ENCODE results near the gene CDHR5. TPM values are rescaled to one million over a fixed set of nuclear protein-coding genes. Genes with fewer than 3 reads are reported as not detected.

The CDHR5 gene
- total and polyA plus RNA-seq, 9 of the 15 experiments (the other 6 are each of a cell fraction or from before 2014, with no cell fraction given) = 0.16 TPM; not detected in 8

DNA sequence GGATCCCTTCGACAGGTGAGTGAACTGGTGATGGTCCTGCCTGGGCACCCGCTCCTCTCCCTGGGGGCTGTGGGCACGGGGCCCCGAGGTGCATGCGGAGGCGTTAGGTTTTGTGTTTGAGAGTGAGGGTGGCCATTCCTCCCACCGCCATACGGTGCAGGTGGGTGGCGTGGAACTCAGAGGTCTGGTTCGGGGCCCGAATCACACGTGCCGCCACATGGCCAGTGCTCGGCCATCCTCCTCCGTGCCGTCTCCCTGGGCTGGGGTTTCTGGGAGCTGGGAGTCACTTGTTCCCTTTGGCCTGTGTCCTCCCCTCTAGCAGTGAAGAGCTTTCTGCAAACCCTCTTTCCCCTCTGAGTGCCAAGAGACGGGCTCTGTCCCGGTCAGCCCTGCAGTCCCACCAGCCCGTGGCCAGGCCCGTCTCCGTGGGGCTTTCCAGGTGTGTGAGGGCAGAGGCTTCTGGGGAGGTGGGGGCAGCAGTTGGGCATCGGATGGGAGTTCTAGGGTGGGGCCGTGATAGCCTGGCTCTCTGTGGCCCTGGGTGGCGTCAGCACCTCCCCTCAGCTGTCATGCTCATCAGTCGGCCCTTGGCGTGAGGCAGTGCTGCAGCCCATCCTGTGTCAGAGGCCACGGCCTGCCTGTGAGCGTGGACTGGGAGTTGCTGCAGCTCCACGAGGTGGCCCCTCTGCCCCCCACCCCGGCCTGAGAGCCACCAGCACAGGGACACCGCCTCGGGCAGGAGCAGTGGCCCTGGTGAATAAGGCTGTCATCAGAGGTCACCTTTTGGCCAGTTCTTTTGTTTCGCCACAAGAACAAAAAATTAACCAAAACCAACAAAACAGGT lies 19.2 kb downstream of the CDHR5 start:
- H3K27me3 ChIP-seq (ENCODE audit: control insufficient read depth in 2 of 2, insufficient read depth in 2 of 2, low read length in 2 of 2) = no peaks in the 10 kb centered on the region
- 98% methylated on average over 24 of the region's 33 CpGs for WGBS (ENCODE audit: insufficient coverage, low coverage, missing lambda C conversion rate)
- TF ChIP-seq SAFB (IDR thresholded peaks at IDR 0.05; ENCODE audit: borderline replicate concordance, low read depth, low read length) (no peak), POLR2G (IDR thresholded peaks at IDR 0.05; ENCODE audit: low read depth, low read length) (0 out of 2 replicates have a peak, but pooled peaks have one; percentile 23)
- peaks cover 95% of the 10 kb centered on the region for H3K36me3 ChIP-seq (ENCODE audit: control insufficient read depth, insufficient read depth, low read length)
- ChIA-PET POLR2A (interaction anchor here (0.6 kb wide), 2 partner anchors 27 to 397 kb away, joined by 3 read pairs; no protein-coding TSS in a partner anchor), CTCF (ENCODE audit: low intra/inter-chr PET ratio) (no interaction called here)
- H3K79me2 ChIP-seq (ENCODE audit: control insufficient read depth, insufficient read depth, low read length) = no peaks in the 10 kb centered on the region
- BruUV-seq (replicated peaks) = no TSS peak
- H3K4me2 ChIP-seq (ENCODE audit: insufficient read depth, low read length) = no peak overlapping the region
- H3K9me1 ChIP-seq (ENCODE audit: control insufficient read depth, insufficient read depth, low read length) = no peaks in the 10 kb centered on the region
- intact Hi-C loops (cut with micrococcal nuclease) (no loop called here), in situ Hi-C loops (cut with MboI) (no loop called here)
- 0 out of 2 replicates have a peak, but pooled peaks cover 4% of the 10 kb centered on the region for H4K20me1 ChIP-seq (replicated peaks; ENCODE audit: control insufficient read depth, insufficient read depth, low read length)
- no peak overlapping the region for H2AFZ ChIP-seq (ENCODE audit: low read depth, low read length)
- no peak overlapping the region for H3K4me3 ChIP-seq
- H3K27ac ChIP-seq (ENCODE audit: extremely low read depth, low read depth, low read length) = no peak overlapping the region
- no peaks in the 10 kb centered on the region for H3K9me3 ChIP-seq (replicated peaks; ENCODE audit: control insufficient read depth, insufficient read depth, low read depth, low read length)
- FAIRE-seq (no peak), ATAC-seq (no peak), DNase-seq (ENCODE audit: extremely low read depth in 1 of 4, low spot score in 3 of 4) (no peak)
- H3K9ac ChIP-seq (ENCODE audit: insufficient read depth in 1 of 2, low read depth in 2 of 2, low read length in 2 of 2) = no peak overlapping the region
- H3K4me1 ChIP-seq (replicated peaks in 1 of 2; ENCODE audit: control insufficient read depth in 2 of 2, insufficient read depth in 2 of 2, low read length in 2 of 2) = peaks cover 0 to 22% of the 10 kb centered on the region in 2 experiments; a peak in 1 of 5 replicates

DNA sequence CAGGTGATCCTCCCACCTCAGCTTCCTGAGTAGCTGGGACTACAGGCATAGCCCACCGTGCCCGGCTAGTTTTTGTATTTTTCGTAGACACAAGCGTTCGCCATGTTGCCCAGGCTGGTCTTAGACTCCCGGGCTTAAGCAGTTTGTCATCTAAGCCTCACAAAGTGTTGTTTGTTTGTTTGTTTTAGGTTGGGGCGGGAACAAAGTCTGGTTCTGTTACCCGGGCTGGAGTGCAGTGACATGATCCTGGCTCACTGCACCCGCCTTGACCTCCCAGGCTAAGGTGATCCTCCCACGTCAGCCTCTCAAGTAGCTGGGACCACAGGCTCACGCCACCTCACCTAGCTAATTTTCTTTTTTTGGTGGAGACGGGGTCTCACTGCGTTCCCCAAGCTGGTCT lies 21.6 kb downstream of the CDHR5 start:
- in situ Hi-C loops (cut with MboI) = no loop called here
- no peak for ATAC-seq
- ChIA-PET CTCF (ENCODE audit: low intra/inter-chr PET ratio) (no interaction called here), POLR2A (no interaction called here)
- no peak for DNase-seq (ENCODE audit: extremely low read depth in 1 of 4, low spot score in 3 of 4)
- H3K27ac ChIP-seq (ENCODE audit: extremely low read depth, low read depth, low read length) = no peak overlapping the region
- 0 out of 2 replicates have a peak, but pooled peaks cover 1% of the 10 kb centered on the region for H4K20me1 ChIP-seq (replicated peaks; ENCODE audit: control insufficient read depth, insufficient read depth, low read length)
- no peak for FAIRE-seq
- H3K9ac ChIP-seq (ENCODE audit: insufficient read depth in 1 of 2, low read depth in 2 of 2, low read length in 2 of 2) = no peak overlapping the region
- TF ChIP-seq TSC22D4 (tag; IDR thresholded peaks at IDR 0.05) = no peak
- TF ChIP-seq ZNF175 (CRISPR knock-in tag; IDR thresholded peaks at IDR 0.05; ENCODE audit: low read depth) = no peak
- TF ChIP-seq, protein P1, sequence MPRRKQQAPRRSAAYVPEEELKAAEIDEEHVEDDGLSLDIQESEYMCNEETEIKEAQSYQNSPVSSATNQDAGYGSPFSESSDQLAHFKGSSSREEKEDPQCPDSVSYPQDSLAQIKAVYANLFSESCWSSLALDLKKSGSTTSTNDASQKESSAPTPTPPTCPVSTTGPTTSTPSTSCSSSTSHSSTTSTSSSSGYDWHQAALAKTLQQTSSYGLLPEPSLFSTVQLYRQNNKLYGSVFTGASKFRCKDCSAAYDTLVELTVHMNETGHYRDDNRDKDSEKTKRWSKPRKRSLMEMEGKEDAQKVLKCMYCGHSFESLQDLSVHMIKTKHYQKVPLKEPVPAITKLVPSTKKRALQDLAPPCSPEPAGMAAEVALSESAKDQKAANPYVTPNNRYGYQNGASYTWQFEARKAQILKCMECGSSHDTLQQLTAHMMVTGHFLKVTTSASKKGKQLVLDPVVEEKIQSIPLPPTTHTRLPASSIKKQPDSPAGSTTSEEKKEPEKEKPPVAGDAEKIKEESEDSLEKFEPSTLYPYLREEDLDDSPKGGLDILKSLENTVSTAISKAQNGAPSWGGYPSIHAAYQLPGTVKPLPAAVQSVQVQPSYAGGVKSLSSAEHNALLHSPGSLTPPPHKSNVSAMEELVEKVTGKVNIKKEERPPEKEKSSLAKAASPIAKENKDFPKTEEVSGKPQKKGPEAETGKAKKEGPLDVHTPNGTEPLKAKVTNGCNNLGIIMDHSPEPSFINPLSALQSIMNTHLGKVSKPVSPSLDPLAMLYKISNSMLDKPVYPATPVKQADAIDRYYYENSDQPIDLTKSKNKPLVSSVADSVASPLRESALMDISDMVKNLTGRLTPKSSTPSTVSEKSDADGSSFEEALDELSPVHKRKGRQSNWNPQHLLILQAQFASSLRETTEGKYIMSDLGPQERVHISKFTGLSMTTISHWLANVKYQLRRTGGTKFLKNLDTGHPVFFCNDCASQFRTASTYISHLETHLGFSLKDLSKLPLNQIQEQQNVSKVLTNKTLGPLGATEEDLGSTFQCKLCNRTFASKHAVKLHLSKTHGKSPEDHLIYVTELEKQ (CRISPR knock-in tag; IDR thresholded peaks at IDR 0.05) = no peak
- no peak for TF ChIP-seq TCF3 (CRISPR knock-in tag; IDR thresholded peaks at IDR 0.05)
- TF ChIP-seq CHCHD3 (CRISPR knock-in tag; IDR thresholded peaks at IDR 0.05) = no peak
- no peak for TF ChIP-seq STAT5B (CRISPR knock-in tag; IDR thresholded peaks at IDR 0.05)
- no peak for TF ChIP-seq TCF7L2 (IDR thresholded peaks at IDR 0.05; ENCODE audit: low read depth, low read length)
- H3K4me2 ChIP-seq (ENCODE audit: insufficient read depth, low read length) = no peak overlapping the region
- no peaks in the 10 kb centered on the region for H3K9me1 ChIP-seq (ENCODE audit: control insufficient read depth, insufficient read depth, low read length)
- H3K36me3 ChIP-seq (ENCODE audit: control insufficient read depth, insufficient read depth, low read length) = peaks cover 90% of the 10 kb centered on the region
- H3K4me3 ChIP-seq = no peak overlapping the region
- peaks cover 0 to 13% of the 10 kb centered on the region in 2 experiments; a peak in 1 of 5 replicates for H3K4me1 ChIP-seq (replicated peaks in 1 of 2; ENCODE audit: control insufficient read depth in 2 of 2, insufficient read depth in 2 of 2, low read length in 2 of 2)
- no peaks in the 10 kb centered on the region; the same call in 2 of the 3 replicates for H3K79me2 ChIP-seq (ENCODE audit: control insufficient read depth, insufficient read depth, low read length)
- 94% methylated on average over 13 of the region's 13 CpGs for WGBS (ENCODE audit: insufficient coverage, low coverage, missing lambda C conversion rate)
- no peak overlapping the region for H2AFZ ChIP-seq (ENCODE audit: low read depth, low read length)
- no peaks in the 10 kb centered on the region for H3K27me3 ChIP-seq (ENCODE audit: control insufficient read depth in 2 of 2, insufficient read depth in 2 of 2, low read length in 2 of 2)
- no TSS peak for BruUV-seq (replicated peaks)
- intact Hi-C loops (cut with micrococcal nuclease) = no loop called here
- no peaks in the 10 kb centered on the region for H3K9me3 ChIP-seq (replicated peaks; ENCODE audit: control insufficient read depth, insufficient read depth, low read depth, low read length)
